Neural crest cell (in vitro differentiated cells): Measurements from ENCODE around the gene YWHAH. TPM values are rescaled to one million over a fixed set of nuclear protein-coding genes. Genes with fewer than 3 reads are reported as not detected.
A peak's percentile ranks its signal among the peaks of the same experiment; 100 is the strongest.

ENCODE experiments used
- DNase-seq: peaks from one replicate; pipeline ENCODE4 v3.0.0; 2021; ENCODE audit warnings: low read depth, mixed read lengths, low spot score
- H3K27ac Mint-ChIP-seq: one replicate; pipeline ENCODE4 v1.8.0; 2021; ENCODE audit warnings: mild to moderate bottlenecking, mixed read lengths; ENCODE audit not compliant: unreplicated experiment
- H3K27me3 Mint-ChIP-seq: 2 replicates; pipeline ENCODE4 v1.8.0; 2021; ENCODE audit warnings: low read depth, mild to moderate bottlenecking, mixed read lengths
- H3K36me3 Mint-ChIP-seq: 2 replicates; pipeline ENCODE4 v1.8.0; 2021; ENCODE audit warnings: low read depth, mild to moderate bottlenecking, mixed read lengths
- H3K4me1 Mint-ChIP-seq: 2 replicates; pipeline ENCODE4 v1.8.0; 2021; ENCODE audit warnings: mixed read lengths
- H3K4me3 Mint-ChIP-seq: one replicate; pipeline ENCODE4 v1.8.0; 2021; ENCODE audit warnings: mild to moderate bottlenecking, mixed read lengths
- H3K9me3 Mint-ChIP-seq: 2 replicates; pipeline ENCODE4 v1.8.0; 2021; ENCODE audit warnings: mixed read lengths
- CTCF ChIP-seq: fragments of 200-600 bp; sonication (generic); conservative IDR thresholded peaks from 2 replicates; pipeline ENCODE4 v1.5.0; 2021; ENCODE audit warnings: antibody characterized with exemption, mild to moderate bottlenecking
- total RNA-seq: library from RNA; stranded (reverse); gene quantifications from 2 replicates; pipeline ENCODE4 v1.2.1, GENCODE V29; 2021

YWHAH gene
- total RNA-seq, 1 donor from 2014 or later = 162 TPM

- no peak overlapping the region for H3K4me3 Mint-ChIP-seq
These were observed 18.2 kb downstream of the YWHAH start for GRCh38 chr22:31962387-31963125.

GRCh38 chr22:31968022-31968421, 23.7 kb downstream of the YWHAH start:
- Mint-ChIP-seq H3K27ac (no peak overlapping the region), H3K4me1 (peaks cover 15% of the 10 kb centered on the region), H3K36me3 (no peaks in the 10 kb centered on the region), H3K4me3 (no peak overlapping the region), H3K27me3 (peaks cover 6% of the 10 kb centered on the region), H3K9me3 (no peaks in the 10 kb centered on the region)
- no peak for DNase-seq
- TF ChIP-seq CTCF = no peak

More at GRCh38 chr22:31962387-31963125, 18.2 kb downstream of the YWHAH start:
- no peak for TF ChIP-seq CTCF
- Mint-ChIP-seq H3K27ac (no peak overlapping the region), H3K36me3 (peaks cover 5% of the 10 kb centered on the region), H3K4me1 (peaks cover 21% of the 10 kb centered on the region), H3K27me3 (no peaks in the 10 kb centered on the region), H3K9me3 (no peaks in the 10 kb centered on the region)
- DNase-seq = no peak

GRCh38 chr22:31969789-31970489, 25.6 kb downstream of the YWHAH start:
- Mint-ChIP-seq H3K27ac (no peak overlapping the region), H3K36me3 (no peaks in the 10 kb centered on the region), H3K27me3 (peaks cover 9% of the 10 kb centered on the region), H3K9me3 (no peaks in the 10 kb centered on the region), H3K4me3 (peak overlapping the region; percentile 70), H3K4me1 (peaks cover 6% of the 10 kb centered on the region)
- DNase-seq = peak; percentile 30
- TF ChIP-seq CTCF = peak; percentile 61

- Mint-ChIP-seq H3K36me3 (no peaks in the 10 kb centered on the region), H3K27ac (no peak overlapping the region)
These were observed 26.4 kb downstream of the YWHAH start for GRCh38 chr22:31970490-31971444.

More at GRCh38 chr22:31970490-31971444, 26.4 kb downstream of the YWHAH start:
- peak; percentile 90 for TF ChIP-seq CTCF
- H3K4me3 Mint-ChIP-seq = peak overlapping the region; percentile 70
- H3K9me3 Mint-ChIP-seq = no peaks in the 10 kb centered on the region
- DNase-seq = peak; percentile 97
- peaks cover 6% of the 10 kb centered on the region for H3K4me1 Mint-ChIP-seq
- peaks cover 11% of the 10 kb centered on the region for H3K27me3 Mint-ChIP-seq
